ENCODE data around the gene ZDHHC14.

- TF ChIP-seq CTCF (conservative IDR thresholded peaks at IDR 0.05 in 1 of 2, IDR thresholded peaks at IDR 0.05 in 1 of 2; ENCODE audit: extremely low read depth in 1 of 2, insufficient read depth in 1 of 2, low read depth in 1 of 2, low read length in 2 of 2) (no peak), EZH2 (IDR thresholded peaks at IDR 0.05; ENCODE audit: borderline replicate concordance, low read length) (no peak)
Measured at GRCh38 chr6:157411368-157411767, 30.4 kb downstream of the ZDHHC14 start.
